Measurements from ENCODE around the gene GLI3.

DNA sequence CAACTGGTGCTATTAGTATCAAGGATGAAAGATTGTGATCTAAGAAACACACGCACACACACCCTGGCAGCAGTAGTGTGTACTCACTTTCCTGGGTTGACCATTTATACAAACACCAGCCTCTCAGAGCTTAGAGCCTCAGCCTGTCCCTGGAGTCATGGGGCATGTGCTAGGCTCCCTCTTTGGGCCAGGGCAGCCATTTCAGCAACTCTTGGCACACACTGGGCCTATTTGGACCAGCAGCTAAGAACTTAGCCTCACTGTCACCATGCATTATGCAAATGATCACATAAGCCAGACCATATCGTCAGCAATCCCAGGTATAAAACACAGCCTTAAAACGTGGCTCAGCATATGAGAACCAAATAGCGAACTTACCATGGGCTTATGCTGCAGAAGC lies 51.3 kb downstream of the GLI3 start:
- TF ChIP-seq, protein P1, sequence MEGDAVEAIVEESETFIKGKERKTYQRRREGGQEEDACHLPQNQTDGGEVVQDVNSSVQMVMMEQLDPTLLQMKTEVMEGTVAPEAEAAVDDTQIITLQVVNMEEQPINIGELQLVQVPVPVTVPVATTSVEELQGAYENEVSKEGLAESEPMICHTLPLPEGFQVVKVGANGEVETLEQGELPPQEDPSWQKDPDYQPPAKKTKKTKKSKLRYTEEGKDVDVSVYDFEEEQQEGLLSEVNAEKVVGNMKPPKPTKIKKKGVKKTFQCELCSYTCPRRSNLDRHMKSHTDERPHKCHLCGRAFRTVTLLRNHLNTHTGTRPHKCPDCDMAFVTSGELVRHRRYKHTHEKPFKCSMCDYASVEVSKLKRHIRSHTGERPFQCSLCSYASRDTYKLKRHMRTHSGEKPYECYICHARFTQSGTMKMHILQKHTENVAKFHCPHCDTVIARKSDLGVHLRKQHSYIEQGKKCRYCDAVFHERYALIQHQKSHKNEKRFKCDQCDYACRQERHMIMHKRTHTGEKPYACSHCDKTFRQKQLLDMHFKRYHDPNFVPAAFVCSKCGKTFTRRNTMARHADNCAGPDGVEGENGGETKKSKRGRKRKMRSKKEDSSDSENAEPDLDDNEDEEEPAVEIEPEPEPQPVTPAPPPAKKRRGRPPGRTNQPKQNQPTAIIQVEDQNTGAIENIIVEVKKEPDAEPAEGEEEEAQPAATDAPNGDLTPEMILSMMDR (IDR thresholded peaks at IDR 0.05), result no peak
- TF ChIP-seq RAD21 (conservative IDR thresholded peaks at IDR 0.05 in 1 of 2, IDR thresholded peaks at IDR 0.05 in 1 of 2) (no peak), MAZ (IDR thresholded peaks at IDR 0.05; ENCODE audit: borderline replicate concordance, low read depth, low read length) (no peak), KDM1A (IDR thresholded peaks at IDR 0.05; ENCODE audit: low read depth) (no peak)
- TF ChIP-seq, protein P2, sequence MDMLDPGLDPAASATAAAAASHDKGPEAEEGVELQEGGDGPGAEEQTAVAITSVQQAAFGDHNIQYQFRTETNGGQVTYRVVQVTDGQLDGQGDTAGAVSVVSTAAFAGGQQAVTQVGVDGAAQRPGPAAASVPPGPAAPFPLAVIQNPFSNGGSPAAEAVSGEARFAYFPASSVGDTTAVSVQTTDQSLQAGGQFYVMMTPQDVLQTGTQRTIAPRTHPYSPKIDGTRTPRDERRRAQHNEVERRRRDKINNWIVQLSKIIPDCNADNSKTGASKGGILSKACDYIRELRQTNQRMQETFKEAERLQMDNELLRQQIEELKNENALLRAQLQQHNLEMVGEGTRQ (IDR thresholded peaks at IDR 0.05), result no peak
- TF ChIP-seq, protein P3, sequence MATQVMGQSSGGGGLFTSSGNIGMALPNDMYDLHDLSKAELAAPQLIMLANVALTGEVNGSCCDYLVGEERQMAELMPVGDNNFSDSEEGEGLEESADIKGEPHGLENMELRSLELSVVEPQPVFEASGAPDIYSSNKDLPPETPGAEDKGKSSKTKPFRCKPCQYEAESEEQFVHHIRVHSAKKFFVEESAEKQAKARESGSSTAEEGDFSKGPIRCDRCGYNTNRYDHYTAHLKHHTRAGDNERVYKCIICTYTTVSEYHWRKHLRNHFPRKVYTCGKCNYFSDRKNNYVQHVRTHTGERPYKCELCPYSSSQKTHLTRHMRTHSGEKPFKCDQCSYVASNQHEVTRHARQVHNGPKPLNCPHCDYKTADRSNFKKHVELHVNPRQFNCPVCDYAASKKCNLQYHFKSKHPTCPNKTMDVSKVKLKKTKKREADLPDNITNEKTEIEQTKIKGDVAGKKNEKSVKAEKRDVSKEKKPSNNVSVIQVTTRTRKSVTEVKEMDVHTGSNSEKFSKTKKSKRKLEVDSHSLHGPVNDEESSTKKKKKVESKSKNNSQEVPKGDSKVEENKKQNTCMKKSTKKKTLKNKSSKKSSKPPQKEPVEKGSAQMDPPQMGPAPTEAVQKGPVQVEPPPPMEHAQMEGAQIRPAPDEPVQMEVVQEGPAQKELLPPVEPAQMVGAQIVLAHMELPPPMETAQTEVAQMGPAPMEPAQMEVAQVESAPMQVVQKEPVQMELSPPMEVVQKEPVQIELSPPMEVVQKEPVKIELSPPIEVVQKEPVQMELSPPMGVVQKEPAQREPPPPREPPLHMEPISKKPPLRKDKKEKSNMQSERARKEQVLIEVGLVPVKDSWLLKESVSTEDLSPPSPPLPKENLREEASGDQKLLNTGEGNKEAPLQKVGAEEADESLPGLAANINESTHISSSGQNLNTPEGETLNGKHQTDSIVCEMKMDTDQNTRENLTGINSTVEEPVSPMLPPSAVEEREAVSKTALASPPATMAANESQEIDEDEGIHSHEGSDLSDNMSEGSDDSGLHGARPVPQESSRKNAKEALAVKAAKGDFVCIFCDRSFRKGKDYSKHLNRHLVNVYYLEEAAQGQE (IDR thresholded peaks at IDR 0.05), result no peak
